ENCODE measurements around the gene EMP3.
"Not testable (repeated sequence)": the region's sequence is repeated elsewhere in the genome, so short reads cannot be mapped to it uniquely, and the experiment has no call there.

EMP3 gene, protein sequence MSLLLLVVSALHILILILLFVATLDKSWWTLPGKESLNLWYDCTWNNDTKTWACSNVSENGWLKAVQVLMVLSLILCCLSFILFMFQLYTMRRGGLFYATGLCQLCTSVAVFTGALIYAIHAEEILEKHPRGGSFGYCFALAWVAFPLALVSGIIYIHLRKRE

DNA sequence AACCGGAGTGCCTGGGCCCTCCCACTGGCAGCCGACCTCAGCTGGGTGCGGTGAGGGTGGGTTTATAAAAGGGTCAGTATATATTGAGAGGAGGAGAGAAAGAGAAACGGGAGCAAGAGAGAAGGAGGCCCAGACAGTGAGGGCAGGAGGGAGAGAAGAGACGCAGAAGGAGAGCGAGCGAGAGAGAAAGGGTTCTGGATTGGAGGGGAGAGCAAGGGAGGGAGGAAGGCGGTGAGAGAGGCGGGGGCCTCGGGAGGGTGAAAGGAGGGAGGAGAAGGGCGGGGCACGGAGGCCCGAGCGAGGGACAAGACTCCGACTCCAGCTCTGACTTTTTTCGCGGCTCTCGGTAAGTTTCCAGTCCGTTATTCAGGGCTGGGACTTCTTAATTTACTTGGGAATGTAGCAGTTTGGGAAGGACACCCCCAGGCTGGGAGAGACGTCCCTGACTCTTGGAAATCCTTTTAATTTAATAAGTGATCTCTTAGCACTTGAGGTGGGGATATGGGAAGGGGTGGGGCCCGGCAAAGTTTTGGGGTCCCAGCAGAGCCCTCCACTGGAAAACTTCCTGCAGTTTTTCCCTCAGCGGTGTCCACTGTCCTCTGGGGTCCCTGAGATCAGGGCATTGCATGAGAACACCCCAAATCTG lies at the start of gene EMP3:
Gene EMP3 (plus strand): TSS at position 288 of the 646 bp plus-strand sequence. CDS start 1,293 bp downstream, outside the sequence.
- DNase-seq = no peak

DNA sequence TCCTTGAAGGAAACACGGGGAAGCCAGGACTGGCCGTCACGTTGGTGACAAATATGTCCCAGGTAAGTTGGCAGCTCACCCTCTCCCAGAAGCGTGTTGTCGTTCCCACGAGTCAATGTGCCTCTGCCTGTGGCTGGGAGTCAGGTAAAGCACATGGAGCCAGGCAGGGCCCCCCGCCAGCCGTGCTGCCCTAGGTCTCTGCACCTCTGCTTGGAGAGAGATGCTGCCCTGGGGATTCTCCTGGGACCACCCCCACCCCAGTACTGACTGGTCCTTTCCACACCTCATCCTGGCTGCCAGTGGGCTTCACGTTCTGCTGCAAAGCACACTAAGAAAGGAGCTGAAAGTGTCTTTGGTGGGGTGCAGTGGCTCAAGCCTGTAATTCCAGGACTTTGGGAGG lies 45.6 kb upstream of the EMP3 start:
- DNase-seq = no peak

DNA sequence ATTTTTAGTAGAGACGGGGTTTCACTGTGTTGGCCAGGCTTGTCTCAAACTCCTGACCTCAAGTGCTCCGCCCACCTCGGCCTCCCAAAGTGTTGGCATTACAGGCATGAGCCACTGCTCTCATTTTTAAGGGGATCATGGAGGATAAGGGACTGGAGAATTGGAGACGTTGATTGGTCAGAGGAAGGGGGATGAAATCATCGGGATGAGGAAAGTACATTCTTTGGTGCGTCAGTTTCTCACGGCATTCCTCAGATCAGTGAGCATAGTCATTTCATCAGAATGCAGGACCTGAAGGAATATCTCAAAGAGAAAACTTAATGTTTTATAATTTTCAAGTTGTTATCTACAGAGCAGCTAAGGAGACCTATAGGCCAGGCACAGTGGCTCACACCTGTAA lies 41.4 kb upstream of the EMP3 start:
- no peak for DNase-seq

DNA sequence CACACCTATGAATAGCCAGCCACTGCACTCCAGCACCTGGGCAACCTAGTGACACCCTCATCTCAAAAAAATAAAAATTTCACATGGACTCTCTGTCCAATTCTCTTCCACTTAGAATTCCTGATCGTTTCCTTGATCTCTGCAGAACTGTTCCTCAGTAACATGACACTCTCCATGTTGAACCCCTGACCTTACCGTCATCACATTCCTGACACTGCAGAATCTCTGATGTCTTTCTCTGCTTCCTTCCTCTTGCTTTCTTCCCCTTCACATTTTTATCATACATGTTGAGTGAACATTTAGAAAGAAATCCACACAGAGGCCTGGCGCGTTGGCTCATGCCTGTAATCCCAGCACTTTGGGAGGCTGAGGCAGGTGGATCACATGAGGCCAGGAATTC lies 40.5 kb upstream of the EMP3 start:
- no peak for DNase-seq

DNA sequence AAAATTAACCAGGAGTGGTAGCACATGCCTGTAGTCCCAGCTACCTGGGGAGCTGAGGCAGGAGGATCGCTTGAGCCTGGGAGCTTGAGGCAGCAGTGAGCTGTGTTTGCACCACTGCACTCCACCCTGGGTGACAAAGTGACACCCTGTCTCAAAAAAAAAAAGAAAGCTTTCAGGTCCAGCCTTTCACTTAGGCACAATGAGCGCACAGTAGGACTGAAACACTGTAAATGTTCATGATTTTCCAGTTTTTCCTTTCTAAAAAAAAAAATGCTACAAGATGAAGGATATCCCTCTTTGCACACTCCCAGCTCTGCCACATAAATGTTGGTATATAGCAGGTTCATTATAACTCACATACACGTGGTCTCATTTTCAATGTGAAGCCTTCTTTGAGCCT lies 37.6 kb upstream of the EMP3 start:
- DNase-seq = no peak

DNA sequence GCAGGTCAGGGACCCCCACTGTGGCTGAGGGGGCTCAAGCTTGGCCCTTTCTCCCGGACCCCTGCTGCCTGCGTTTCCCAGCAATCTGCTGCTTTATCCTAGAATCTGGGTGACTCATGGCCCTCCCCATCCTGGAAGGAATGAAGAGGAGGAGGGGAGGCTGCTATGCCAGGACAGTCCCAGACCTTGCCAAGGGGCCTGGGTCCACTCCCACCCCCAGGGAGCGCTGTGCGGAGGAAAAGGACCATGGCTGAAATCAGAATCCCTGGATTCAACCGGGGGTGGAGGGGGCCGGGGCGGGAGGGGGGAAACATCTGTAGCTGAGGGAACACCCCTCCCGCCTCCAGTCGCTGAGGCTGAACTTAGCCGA lies 35.0 kb upstream of the EMP3 start:
- DNase-seq = no peak

DNA sequence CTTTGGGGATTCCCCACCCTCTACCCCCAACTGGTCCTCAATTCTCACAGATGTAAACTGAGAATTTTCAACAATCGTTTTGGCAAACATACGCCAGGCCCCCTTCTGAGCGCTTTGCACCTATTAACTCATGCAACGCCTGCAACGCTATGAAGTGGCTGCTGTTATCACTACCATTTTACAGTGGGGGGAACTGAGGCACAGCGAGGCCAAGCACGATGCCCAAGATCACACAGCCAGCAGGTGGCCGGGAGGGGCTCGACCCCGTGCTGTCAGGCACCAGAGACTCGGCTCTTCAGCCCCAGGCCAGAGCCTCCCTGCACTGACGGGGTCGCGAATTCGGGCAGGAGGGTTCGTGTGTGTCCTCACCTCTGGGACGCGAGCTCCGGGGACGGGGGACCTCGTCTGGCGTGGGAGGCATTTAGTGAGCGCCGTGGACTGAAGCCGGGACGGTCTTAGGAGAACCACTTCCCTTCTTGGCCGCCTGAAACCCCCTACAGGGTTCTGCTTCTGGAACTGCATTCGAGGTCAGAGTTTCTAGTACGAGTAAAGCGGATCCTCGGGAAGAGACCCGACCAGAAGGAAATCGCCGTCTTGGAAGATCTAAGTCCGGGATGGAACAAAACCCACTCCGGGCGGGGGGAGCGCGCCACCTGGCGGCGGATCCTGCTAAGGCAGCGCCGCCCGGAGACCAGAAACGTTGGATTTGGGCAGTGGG lies 34.4 kb upstream of the EMP3 start:
- peak; percentile 40 for DNase-seq

DNA sequence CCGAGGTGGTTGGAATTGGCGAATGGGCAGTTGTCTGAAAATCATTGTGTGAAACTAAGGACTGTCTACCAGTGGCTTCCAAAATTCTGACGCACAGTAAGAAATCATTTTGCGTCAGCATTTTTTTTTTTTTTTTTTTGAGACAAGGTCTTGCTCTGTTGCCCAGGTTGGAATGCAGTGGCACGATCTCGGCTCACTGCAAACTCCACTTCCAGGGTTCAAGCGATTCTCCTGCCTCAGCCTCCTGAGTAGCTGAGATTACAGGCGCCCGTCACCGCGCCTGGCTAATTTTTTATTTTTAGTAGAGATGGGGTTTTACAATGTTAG lies 33.9 kb upstream of the EMP3 start:
- not testable (repeated sequence) for DNase-seq

DNA sequence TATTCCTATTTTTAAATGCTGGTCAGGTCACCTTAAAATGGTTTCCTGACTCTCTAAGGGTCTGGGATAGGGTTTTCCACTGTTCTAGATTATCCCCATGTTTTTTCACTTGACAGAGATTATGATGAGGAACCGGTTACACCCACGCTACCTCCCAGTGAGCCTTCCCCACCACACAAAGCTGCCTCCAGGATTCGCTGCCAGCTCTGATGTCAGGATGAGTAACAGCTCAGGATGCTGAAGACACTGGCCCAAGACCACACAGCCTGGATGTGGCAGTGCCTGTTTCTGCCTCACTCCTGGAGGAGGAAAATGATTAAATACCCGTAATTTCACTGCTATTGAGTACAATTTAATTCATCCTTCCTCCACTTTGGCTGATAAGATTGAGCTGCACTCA lies 32.6 kb upstream of the EMP3 start:
- no peak for DNase-seq

DNA sequence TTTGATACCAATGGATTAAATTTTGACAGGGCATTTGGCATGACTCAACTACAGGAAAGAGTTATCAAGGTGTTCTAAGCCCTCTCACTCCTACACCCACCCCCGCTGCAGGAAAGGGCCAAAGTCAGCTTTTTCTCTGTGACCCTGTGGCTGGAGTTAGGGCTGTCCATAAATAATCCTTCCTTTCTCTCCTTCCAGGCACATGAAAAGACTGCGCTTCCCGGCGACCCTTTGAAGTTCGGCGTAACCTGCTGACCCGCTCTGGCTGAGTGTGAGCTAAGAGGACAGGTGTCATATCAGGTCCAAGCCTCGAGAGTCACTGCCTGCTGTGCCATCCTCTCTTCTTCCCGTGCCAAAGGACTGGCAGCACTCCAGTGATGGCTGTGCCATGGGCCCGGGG lies 29.9 kb upstream of the EMP3 start:
- DNase-seq = no peak

DNA sequence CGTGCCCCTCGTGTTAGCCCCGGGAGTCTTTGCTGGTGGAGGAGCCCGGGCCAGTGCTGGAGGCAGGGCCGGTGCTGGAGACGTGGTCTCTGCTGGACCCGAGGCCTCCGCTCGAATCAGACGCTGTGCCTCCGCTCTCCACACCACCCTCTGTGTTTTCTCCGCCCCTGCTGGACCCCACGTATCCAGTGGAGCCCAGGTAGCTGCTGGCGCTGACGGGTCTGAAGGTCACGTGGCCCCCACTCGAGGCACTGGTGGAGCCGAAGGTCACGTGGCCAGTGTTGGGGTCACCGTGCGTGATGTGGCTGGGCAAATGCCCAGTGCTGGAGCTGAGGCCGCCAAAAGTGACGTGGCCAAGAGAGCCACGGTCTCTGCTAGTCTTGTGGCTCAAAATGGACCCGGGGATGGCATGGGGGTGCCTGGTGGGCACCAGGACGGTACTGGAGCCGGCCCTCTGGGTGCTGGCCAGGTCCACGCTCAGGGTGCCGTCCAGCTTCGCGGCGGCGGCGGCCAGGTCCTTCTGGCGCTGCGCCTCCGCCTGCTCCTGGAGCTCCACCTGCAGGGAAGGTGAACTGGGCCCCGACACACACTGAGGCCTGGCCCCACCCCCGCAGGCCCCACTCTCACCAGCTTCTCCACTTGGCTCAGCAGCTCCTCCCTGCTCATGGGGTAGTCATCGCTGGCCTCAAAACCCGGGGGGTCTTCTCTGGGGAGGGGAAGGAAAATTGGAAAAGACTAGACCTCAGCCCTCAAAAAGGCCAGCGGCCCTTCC lies 28.2 kb upstream of the EMP3 start:
- DNase-seq = no peak

DNA sequence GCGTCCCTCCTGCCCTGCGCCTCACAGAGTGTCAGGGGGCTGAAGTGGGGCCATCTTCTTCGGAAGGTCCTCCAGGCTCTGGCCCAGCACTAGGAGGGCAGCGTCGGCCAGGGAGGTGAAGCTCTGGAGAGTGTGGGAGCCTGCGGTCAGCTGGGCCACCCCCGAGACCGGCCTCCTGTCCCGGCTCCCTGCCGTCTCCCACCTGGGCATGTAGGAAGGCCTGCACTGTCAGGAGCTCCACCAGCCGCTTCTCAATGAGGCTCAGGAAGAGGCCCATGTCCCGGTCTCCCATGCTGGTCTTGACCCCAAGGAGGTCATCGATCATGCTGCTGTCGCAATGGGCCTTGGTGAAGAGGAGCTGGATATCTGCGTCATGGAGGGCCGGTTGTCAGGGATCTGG lies 27.4 kb upstream of the EMP3 start:
- DNase-seq = no peak

DNA sequence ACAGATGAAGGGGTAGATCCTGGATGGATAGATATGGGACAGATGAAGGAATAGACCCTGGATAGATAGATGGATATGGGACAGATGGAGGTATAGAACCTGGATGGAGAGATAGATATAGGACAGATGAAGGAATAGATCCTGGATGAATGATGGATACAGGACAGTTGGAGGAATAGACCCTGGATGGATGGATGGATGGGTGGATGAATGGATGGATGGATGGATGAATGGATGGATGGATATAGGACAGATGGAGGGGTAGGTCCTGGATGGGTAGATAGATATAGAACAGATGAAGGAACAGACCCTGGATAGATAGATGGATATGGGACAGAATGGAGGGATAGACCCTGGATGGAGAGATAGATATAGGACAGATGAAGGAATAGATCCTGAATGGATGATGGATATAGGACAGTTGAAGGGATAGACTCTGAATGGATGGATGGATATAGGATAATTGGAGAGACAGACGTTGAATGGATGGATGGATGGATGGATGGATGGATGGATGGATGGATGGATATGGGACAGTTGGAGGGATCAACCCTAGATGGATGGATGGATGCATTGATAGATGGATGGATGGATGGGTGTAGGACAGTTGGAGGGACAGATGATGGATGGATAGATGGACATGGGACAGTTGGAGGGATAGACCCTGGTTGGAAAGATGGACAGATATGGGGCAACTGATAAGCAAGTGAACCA lies 23.3 kb upstream of the EMP3 start:
- DNase-seq = no peak

DNA sequence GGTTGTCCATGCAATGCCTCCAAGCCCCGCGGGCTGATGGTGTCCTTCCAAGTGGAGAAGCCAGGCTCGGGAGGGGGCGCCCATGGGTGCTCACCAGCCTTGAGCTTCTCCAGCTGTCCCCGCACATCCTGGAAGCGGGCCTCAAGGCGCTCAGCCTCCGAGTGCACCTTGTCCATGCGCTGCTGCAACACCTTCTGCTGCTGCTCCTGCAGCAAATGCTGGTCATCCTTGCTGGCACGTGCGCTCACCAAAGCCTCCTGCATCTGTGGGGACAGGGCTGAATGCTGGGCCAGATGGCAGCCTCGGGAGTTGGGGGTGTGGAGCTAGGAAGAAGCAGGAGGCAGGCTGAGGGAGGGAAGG lies 22.8 kb upstream of the EMP3 start:
- no peak for DNase-seq

DNA sequence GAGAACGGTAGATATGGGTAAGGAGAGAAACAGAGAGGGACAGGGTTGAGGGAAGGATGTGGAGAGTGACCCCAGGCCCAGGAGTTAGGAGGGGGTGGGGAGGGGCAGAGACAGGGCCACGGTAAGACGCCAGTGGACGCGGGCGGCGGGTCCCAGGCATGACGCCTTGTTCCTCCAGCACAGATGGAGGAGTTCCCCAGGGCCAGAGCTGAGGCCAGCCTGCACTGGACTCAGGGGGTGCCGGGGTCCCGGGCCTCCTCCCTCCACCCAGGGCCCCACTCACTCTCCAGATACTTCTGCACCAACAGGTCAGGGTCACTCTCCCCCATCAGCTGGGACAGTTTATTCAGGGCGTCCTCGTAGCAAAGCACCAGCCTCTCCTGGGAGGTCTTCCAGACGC lies 22.0 kb upstream of the EMP3 start:
- no peak for DNase-seq

DNA sequence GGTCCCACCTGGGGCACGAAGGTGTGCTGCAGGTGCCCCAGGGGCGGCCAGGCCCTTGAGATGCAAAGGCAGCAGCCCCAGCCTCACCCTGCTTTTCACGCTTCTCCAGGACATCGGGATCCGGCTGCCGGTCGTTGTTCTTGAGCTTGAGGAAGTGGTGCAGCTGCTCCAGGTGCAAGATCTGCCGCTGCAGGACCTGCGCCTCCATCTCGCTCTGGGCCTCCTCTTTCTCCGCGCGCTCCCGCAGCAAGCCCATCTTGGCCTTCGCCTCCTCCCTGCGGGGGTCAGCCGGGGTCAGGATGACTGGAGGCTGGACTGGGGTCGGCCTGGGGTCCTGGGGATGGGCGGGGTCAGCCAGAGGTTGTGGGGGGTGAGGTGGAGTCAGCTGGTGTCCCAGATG lies 21.5 kb upstream of the EMP3 start:
- DNase-seq = no peak

DNA sequence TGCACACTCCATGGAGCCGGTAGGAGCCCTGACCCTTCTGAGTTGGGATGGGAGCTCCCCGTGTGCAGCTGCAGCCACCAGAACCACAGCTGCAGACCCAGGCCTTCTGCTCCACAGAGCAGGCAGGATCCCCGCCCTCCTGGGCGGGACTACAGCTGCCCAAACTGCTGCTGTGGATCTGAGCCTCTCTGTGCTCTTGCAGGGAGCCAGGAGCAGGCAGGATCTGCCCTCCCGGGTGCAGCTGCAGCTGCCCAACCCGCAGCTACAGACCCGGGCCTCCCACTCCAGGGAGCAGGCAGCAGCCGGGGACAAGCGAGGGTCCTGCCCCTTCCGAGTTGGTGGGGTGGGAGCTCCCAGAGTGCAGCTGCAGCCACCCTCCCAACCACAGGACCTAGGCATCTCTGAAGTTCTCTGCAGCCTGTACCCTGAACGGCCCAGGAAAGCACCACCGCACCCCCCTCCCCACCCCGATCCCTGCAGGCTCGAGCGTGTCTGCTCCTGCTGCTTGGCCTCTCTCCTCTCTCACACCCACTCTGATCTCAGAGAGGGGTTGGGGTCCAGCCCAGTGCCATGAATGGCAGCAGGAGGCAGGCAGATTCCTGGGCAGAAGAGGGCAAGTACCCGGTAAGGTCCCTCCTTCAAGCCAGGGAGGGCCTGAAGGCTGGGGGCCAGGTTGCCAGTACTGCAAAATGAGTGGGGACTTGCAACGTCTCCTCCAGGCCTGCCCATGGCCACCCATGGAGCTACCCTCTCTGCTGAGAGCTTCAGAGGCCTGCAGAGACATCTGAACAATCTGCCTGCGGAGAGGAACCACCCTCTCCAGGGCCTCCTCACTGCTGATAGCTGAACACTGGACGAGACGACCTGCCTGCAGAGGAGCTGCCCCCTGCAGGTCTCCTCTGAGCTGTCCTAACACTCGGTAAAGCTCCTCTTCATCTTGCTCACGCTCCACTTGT lies 16.4 kb upstream of the EMP3 start:
- no peak for DNase-seq

DNA sequence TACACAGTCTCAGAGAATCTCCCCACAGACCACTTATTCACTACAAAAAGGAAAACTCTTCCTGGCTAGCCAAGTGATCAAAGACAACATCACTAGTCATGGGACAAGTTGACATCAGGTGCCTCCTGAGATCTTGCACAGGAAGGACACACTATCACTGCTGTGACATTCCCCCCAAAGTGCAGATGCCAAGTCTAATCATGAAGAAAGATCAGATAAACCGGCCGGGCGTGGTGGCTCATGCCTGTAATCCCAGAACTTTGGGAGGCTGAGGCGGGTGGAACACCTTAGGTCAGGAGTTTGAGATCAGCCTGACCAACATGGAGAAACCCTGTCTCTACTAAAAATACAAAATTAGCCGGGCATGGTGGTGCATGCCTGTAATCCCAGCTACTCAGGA lies 15.6 kb upstream of the EMP3 start:
- not testable (repeated sequence) for DNase-seq

DNA sequence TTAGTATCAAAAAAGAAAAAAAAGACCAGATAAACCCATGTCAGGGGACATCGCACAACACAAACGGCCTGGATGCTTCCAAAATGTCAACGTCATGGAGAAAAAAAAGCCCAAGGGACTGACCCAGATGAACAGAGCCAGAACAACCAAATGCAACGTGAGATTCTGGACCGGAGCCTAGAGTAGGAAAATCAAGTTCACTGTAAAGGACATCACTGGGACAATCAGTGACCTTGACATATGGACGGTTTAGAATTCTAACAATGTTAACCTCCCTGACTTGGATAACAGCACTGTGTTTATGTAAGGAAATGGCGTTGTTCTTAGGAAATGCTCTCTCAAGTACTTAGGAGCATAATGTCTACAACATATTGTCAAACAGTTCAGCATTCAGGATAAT lies 15.1 kb upstream of the EMP3 start:
- DNase-seq = no peak

DNA sequence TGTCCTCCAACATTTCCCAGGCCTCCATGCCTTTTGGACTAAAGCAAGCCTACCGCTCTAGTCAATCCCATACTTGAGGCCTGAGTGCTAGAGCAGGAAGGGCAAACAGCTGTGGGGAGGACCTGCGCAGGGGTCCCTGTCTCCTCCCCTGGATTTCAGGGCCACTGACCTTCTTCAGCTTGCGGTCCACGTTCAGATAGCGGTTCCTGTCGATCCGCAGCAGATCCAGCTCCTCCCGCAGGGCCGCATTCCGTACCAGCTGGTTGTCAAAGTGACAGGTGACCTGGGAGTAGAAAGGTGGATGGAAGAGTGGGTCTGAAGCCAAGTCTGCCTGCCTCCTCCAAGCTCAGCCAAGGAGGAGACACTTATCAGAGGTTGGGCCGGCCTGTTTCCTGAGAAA lies 14.0 kb upstream of the EMP3 start:
- no peak for DNase-seq

DNA sequence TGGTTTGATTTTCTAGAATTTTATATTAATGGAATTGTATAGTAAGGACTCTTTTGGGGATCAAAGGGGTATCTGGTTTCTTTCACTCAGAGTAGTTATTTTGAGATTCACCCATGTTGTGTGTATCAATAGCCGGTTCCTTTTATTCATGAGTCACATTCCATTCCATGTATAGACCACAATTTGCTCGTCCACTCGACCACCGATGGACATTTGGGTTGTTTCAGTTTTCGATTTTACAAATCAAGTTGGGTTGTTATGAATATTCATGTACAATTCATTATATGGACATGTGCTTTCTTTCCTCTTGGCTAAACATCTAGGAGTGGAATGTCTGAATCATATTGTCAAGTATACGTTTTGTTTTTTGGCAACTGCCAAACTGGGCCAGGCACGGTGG lies 9.6 kb upstream of the EMP3 start:
- DNase-seq = no peak

DNA sequence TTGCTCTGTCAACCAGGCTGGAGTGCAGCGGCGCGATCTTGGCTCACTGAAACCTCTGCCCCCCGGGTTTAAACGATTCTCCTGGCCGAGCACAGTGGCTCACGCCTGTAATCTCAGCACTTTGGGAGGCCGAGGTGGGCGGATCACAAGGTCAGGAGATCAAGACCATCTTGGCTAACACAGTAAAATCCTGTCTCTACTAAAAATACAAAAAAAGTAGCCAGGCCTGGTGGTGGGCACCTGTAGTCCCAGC lies 7.7 kb upstream of the EMP3 start:
- DNase-seq = not testable (repeated sequence)

Data from NCI-H524 treated with DMSO at 0.1 percent for 48 hours (cell line).